HT-29 (cell line): ENCODE measurements around the gene TBCD. TPM values are rescaled to one million over a fixed set of nuclear protein-coding genes. Genes with fewer than 3 reads are reported as not detected.
"Not testable (repeated sequence)": the region's sequence is repeated elsewhere in the genome, so short reads cannot be mapped to it uniquely, and the experiment has no call there.

Source experiments
- DNase-seq: peaks from one replicate; pipeline ENCODE4 v3.0.0-alpha.2; 2015; ENCODE audit warnings: low spot score
- total RNA-seq: library from RNA; depleted of rRNA; stranded (reverse); fragments of >200 nt; shearing (Covaris generic); gene quantifications from 2 replicates; pipeline ENCODE4 v1.2.3, GENCODE V29; 2014

Gene TBCD
- total RNA-seq, 1 experiment from 2014 or later, result 72.0 TPM

DNA sequence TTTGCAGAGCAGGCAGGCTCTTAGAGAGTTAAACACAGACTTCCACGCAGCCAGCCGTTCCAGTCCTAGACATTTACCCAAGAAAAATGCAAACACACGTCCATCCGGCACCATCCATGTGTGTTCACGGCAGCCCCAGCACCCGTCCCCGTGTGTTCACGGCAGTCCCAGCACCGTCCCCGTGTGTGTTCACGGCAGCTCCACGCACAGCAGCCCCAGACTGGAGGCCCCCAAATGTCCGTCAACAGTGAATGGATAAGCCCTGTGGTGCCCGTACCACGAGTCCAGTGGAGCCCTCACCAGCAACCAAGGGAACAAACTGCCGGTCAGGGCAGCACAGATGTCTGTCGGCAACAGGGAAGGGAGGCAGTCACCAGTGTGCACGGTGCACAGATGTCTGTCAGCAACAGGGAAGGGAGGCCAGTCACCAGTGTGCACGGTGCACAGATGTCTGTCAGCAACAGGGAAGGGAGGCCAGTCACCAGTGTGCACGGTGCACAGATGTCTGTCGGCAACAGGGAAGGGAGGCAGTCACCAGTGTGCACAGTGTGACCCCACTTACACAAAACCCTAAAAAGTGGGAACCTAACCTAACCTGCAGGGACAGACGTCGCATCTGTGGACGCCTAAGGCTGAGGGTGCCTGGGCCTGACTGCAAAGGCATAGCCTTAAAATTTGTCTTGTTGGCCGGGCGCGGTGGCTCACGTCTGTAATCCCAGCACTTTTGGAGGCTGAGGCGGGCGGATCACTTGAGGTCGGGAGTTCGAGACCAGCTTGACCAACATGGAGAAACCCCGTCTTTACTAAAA is 216.4 kb downstream of the TBCD start:
- DNase-seq, result not testable (repeated sequence)

GRCh38 chr17:82970067-82970466 is 218.2 kb downstream of the TBCD start:
- DNase-seq, result no peak

GRCh38 chr17:82970818-82971590 is 219.1 kb downstream of the TBCD start:
- DNase-seq, result no peak

- no peak for DNase-seq
Observed at GRCh38 chr17:82972836-82973372, 221.0 kb downstream of the TBCD start.

DNA sequence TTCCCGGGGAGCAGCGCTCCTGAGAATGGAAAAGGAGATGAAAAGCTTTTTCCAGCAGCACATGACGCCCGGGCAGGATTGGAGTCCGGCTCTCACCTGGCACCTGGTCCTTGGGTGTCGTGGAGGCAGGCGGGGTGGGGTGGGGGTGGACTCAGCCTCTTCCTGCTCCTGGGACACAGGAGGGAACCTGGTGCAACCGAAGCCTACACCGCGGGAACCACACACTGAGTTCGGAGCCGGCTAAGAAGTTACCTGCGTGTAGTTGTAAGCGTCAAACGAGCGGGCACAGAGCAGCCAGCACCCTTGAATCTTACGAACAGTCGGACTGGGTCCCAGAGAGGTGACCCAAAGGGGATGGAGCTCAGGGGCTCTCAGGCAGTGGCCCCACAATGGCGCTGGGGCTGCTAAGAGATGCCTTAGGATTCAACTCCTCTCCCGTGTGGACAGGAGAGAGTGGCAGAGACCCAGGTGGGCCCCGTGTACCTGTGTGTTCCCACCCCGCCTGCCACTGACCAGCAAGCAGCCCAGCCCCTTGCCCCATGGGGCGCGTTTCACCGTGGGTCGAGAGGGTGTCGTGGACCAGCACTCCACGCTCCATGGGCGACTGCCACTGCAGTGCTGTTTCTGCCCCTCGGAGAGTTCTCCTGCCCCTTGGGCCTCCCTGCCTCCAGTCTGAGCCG is 221.7 kb downstream of the TBCD start:
- no peak for DNase-seq

DNA sequence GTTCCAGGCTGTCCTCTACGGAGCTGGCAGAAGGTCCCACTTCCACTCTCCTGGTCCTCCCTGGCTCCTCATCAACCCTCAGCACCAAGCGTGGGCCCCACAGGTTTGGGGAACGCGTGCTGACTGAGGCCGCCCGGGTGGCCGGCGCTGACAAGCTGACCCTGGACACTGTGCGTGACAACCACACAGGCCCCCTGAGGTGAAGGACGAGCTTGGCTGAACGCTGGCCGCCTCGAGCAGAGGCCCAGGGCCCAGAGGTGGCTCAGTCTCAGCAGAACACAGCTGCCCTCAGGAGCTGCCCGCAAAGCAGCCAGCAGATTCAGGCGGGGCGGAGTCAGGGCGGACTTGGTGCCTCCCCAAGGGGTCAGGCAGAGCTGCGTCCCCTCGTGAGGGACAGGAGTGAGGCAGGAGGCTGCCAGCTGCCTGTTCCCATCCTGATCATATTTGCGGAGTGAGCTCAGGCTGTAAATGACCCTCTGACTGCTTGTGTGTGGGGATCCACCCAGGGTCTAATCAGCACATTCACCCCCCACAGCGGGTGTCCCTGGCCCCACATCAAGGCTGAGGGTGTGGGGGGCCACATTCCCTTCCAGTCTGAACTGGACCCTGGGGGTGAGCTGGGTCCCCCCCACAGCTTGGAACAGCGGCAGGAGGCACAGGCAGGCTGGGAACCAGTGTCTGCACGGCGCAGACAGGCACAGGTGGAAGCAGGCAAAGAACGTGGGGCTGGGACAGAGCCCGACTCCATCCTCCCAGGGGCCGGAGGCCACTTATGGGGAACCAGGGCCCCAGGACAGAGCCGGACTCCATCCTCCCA is 222.5 kb downstream of the TBCD start:
- DNase-seq, result no peak

- no peak for DNase-seq
Observed at GRCh38 chr17:82976982-82977488, 225.2 kb downstream of the TBCD start.

DNA sequence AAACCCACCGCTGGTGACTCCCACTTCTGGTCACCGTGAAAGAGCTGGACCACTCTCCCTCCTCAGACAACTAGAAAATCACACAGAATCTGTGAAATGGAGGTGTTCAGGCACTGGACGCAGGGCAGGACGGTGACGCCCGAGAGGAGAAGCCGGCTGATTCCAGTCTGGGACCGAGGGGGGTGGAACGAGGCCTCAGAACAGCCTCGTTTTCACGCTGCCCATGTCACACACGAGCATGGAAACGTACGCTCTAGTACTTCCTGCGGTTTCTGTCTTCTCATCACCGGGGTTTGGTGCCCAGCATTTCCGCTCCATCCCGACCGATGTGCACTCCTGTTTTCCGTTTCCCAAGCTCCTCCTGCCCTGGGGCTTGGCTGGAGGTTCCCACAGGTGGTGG is 225.7 kb downstream of the TBCD start:
- no peak for DNase-seq

DNA sequence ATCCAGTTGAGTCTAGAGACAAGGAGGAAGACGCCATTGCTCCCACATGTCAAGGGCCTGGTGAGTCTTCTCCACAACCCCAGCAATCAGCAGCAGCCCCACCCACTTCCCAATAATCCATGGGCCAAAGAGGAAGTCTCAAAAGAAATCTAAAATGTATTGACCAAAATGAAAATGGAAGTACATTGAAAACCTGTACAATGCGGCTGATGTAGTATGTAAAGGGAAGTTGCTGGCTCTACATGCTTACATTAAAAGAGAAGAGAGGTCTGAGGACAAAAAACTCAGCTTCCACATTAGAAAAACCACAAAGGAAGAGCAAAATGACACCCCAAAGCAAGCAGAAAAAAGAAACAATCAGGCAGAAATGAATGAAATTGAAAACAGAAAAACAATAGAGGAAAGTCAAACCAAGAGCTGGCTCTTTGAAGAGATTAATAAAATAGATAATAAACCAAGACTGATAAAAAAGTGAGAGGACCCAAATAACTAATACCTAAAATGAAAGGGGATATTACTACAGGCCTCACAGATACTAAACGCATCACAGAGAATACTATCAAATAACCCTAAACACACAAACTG is 227.0 kb downstream of the TBCD start:
- no peak for DNase-seq

GRCh38 chr17:82979718-82980117 is 227.9 kb downstream of the TBCD start:
- no peak for DNase-seq

DNA sequence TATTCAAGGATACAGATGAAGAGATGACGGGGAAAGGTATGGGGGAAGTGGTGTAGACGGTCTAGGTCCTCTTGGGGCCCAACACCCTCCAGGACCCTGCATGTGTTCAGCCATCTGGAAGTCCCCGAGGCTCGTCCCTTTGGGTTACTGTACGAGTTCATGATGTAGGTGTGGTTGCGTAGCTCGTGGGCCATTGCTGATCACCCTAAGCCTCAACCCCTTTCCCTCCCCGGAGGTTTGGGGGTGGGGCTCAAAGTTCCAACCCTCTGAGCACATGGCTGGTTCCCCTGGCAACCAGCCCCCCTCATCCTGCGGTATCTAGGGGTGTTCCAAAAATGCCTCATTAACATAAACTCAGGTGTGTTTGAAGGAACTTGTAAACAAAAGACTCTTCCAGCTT is 228.8 kb downstream of the TBCD start:
- no peak for DNase-seq

GRCh38 chr17:82981141-82981730 is 229.4 kb downstream of the TBCD start:
- DNase-seq, result no peak

- no peak for DNase-seq
Observed at GRCh38 chr17:82983510-82984248, 231.8 kb downstream of the TBCD start.

DNA sequence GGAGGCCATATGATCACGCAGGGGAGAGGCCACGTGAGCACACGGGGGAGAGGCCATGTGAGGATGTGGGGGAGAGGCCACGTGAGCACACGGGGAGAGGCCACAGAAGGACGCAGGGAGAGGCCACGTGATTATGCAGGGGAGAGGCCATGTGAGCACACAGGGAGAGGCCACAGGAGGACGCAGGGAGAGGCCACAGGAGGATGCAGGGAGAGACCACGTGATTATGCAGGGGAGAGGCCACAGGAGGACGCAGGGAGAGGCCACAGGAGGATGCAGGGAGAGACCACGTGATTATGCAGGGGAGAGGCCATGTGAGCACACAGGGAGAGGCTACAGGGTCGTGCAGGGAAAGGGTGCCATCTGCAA is 232.4 kb downstream of the TBCD start:
- DNase-seq, result not testable (repeated sequence)

- no peak for DNase-seq
Observed at GRCh38 chr17:82984751-82985427, 233.0 kb downstream of the TBCD start.

DNA sequence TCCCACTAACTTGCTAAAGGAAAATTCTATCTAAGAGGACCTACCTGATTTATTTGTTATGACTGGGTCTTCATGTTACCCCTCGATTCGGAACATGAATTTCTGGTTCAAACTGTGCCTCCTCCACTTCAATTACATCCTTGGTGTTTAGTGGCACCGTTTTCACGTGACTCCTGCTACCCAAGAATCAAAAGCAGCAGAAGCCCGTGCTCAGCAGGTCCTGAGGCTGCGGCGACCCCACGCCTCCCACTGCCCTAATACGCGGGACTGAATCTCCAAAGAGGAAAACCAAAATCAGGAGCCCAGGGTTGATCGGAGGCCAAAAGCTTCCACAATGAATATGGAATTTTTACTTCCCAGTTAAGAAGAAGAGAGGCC is 233.6 kb downstream of the TBCD start:
- DNase-seq, result no peak

- no peak for DNase-seq
Observed at GRCh38 chr17:82985973-82986372, 234.1 kb downstream of the TBCD start.

- not testable (repeated sequence) for DNase-seq
Observed at GRCh38 chr17:82989051-82989450, 237.2 kb downstream of the TBCD start.

GRCh38 chr17:82989881-82990280 is 238.0 kb downstream of the TBCD start:
- DNase-seq, result no peak
